Activated effector memory CD4-positive, alpha-beta T cell treated with anti-CD3 and anti-CD28 coated beads, Interleukin-2, amount 50 U/mL, for 16 hours (primary cell): ENCODE data around the gene C20orf202.
"Not testable (repeated sequence)": the region's sequence is repeated elsewhere in the genome, so short reads cannot be mapped to it uniquely, and the experiment has no call there.

ENCODE experiments used
- DNase-seq: peaks from one replicate; pipeline ENCODE4 v3.0.0-alpha.2; 2020

C20orf202 gene

DNA sequence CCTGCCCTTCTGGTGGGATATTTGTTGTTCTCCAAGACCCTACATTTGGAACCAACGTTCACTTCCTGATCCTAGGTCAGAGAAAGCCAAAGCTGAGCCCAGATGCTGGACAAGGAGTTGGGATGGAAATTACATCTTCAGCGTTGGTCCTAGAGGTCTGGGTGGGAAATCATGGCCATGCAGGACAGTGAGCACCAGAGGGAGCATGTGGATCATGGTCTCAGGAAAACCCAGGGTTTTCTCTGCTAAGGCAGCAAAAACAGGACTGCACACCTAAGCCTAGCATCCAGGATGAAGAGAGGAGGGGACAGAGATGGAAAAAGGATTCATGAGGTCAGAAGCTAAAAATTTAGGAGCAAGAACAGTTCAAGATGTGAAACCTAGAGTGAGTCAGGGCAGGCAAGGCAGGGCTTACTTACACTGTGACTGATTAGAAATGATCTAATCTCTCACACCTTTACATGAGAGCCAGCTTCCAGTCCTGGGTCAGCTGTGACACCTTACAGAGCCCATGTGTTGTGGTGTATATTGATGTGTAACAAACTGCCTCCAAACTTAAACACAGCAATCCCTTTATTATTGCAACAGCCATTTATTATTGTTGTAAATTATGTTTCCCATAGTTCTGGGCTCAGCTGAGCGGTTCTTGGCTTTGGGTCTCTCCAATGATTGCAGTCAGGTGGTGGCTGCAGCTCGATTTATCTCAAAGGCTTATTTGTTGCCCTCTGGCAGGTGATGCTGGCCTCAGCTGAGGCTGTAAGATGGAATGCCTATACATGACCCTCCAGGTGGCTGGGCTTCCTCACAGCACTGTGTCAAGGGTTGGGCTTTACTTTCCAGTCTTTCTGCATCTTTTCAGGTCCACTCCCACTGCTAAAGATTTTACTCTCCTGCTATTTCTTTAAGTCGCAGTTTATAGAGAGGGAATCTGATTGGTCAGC is 6.5 kb downstream of the C20orf202 start:
- no peak for DNase-seq

DNA sequence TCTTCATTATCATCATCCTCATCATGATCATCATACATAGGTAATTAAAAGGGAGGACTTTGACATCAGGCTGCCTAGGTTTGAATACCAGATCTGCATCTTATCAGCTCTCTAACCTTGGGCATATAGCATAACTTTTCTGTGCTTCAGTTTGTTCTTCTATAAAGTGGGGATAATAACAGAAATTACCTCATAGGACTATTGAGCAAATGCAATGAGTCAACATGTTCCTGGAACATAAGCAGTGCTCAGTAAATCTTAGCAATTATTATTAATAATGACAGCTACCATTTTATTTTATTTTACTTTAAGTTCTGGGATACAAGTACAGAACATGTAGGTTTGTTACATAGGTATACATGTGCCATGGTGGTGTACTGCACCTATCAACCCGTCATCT is 7.2 kb downstream of the C20orf202 start:
- no peak for DNase-seq

DNA sequence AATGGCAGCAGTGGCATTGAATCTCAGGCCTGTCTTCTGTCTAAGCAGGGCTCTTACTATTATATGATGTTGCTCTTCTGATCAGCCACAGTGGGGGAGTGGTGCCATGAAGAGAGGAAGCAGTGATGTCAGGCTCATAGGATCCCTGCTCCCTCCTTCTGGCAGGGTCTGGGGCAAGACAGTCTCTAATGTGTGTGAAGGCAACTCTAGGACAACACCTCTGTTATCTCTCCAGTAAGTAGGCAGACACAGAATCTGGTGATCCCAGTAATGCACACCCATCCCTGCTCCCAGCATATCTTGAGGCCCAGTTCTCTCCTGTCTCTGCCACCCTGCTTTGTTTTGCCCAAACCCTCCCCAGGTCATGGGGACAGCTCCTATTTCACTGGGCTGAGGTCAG is 8.8 kb downstream of the C20orf202 start:
- no peak for DNase-seq

DNA sequence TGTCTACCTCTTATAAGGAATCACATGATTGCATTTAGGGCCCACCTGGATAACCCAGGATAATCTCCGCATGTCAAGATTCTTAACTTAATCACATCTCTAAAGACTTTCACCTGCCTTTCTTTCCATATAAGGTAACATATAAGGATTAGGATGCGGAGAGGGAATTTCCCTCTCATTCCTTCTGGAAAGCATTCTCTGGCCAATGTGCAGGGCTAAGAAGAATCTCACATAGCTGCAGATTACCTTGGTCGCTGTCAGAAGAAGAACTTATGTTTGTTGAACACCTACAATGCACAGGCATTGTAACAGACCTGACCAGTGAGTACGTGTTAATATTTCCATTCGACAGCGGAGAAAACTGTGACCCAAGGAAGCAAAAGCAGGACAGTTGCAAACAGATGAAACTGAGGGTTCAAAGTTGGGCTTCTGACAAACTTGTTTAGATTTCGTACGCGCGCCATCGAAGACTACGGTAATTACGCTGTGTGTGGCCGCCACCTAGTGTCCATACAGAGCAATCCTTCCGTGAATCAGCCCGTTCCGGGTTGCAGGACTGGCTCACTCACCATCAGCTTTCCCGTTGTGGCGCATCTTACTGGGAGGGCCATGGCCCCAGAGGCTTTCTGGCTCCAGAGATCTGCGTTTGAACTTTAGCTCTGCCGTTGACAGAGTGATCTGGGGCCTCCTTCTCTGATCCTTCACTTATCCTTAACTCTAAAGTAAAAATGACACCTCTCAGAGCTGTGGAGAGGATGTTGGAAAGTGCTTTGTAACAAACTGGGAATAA is 9.5 kb downstream of the C20orf202 start:
- DNase-seq: peak; percentile 86

DNA sequence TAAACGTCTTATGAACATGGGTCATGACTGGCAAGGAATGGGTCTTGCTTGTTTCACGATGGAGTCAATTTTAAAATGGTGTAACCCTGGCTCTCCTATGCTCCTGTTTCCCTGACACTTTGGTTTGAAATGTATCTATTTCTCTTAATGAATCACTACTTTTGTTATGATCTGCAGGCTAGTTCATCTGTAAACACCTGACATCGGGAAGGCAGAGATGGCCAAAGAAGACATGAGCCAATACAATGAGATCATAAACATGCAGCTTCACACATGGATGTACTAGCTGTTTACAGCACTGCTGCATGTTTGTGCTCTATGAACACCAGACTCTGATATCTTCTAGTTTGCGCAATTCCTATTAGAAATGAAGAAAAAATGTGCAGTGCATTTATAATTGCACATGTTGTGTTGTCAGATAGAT is 11.6 kb downstream of the C20orf202 start:
- DNase-seq: no peak

DNA sequence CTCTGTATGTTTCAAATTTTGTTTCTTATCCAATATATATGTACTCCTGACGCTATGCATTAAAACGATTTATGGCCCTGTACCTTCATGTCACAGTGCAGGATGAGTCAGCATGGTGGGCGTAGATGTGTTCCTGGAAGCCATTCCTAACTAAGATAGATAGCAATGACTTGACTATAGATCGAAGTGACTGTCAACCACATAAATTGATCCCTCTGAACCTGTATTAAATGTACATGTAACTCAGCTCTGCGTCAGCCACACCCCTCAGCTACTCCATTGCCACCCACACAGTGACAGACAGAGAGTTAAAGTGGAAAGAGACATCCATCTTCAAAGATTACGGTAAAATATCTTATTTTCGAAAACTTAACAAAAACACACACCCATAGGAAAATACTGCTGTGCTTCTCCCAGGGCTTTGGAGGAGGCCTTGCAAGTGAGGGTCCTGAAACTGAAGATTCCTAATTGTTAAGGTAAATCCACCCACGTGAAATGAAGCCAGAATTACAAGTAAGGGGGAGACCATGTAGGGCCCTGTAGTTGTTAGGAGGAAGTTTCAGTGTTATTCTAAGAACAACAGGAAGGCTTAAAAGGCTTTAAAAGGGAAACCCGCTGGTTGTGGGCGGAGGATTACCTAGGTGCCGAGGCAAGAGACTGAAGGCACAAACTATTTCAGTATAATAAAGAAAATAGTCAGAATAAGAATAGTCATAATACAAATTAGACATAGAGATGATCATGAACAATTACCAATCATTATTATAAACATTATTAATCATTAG is 12.3 kb downstream of the C20orf202 start:
- peak; percentile 77 for DNase-seq

DNA sequence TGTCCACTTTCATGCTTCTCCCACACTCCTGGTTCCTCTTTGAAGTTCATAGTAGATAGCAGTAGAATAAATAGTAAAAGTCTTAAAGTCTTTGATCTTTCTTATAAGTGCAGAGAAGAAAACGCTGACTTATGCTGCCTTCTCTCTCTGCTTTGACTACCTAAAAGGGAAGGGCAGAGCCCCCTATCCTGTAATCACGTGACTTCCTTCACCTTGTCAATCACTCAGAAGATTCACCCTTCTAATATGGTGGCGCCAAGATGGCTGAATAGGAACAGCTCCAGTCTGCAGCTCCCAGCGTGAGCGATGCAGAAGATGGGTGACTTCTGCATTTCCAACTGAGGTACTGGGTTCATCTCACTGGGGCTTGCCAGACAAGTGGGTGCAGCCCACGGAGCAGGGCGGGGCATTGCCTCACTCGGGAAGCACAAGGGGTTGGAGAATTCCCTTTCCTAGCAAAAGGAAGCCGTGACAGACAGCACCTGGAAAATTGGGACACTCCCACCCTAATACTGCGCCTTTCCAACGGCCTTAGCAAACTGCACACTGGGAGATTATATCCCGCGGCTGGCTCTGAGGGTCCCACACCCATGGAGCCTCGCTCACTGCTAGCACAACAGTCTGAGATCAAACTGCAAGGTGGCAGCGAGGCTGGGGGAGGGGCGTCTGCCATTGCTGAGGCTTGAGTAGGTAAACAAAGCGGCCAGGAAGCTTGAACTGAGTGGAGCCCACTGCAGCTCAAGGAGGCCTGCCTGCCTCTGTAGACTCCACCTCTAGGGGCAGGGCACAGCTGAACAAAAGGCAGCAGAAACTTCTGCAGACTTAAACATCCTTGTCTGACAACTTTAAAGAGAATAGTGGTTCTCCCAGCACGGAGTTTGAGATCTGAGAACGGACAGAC is 13.5 kb downstream of the C20orf202 start:
- DNase-seq: not testable (repeated sequence)

DNA sequence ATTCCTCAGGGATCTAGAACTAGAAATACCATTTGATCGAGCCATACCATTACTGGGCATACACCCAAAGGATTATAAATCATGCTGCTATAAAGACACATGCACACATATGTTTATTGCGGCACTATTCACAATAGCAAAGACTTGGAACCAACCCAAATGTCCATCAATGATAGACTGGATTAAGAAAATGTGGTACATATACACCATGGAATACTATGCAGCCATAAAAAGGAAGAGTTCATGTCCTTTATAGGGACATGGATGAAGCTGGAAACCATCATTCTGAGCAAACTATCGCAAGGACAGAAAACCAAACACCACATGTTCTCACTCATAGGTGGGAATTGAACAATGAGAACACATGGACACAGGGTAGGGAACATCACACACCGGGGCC is 19.5 kb downstream of the C20orf202 start:
- DNase-seq: not testable (repeated sequence)

DNA sequence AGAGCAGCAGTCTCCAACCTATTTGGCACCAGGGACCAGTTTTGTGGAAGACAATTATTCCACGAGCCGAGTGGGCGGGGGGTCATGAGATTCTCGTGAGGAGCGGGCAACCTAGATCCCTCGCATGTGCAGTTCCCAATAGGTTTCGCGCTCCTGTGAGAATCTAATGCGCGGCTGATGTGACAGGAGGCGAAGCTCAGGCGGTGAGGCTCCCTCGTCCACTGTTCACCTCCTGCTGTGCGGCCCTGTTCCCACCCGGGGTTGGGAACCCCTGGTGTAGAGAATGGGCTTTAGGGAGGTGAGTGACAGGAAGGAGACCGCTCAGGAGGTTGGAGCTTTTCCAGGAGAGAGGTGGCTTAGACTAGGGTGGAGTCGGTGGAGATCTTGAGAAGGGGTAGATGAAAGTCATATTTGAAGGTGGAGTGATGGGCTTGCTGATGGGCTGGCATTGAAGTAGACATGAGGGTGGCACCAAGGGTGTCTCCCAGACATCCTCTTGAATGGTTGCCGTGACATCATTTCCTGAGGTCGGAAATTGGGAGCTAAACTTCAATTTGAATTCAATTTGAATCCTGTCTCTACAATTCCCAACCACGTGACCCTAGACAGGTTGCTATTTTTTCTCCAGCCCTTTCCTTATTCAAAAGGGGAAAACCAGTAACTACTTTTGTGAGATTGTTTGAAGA is 21.1 kb downstream of the C20orf202 start:
- no peak for DNase-seq

DNA sequence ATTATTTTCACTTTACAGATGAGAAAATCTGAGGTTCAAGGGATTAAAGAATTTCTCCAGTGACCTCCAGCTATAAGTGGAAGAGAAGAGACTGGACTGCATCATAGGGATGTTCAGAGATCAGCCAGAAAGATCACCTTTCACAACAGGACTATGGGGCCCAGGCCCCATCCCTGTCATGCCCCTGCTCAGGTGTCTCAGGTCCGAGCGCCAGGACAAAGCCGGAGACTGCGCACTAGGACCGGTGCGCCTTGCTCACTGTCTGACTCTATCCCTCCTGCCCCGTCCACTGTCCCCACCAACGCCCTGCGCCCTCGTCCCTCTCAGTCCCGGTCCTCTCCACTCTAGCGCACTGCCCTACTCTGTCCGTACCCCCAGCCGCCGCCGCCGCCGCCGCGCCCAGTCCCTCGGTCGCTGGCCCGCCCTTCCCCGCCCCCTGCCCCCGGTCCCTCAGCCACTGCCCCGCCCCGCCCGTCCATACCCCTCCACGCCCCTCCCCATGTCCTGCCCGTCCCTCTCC is 22.1 kb downstream of the C20orf202 start:
- DNase-seq: no peak

DNA sequence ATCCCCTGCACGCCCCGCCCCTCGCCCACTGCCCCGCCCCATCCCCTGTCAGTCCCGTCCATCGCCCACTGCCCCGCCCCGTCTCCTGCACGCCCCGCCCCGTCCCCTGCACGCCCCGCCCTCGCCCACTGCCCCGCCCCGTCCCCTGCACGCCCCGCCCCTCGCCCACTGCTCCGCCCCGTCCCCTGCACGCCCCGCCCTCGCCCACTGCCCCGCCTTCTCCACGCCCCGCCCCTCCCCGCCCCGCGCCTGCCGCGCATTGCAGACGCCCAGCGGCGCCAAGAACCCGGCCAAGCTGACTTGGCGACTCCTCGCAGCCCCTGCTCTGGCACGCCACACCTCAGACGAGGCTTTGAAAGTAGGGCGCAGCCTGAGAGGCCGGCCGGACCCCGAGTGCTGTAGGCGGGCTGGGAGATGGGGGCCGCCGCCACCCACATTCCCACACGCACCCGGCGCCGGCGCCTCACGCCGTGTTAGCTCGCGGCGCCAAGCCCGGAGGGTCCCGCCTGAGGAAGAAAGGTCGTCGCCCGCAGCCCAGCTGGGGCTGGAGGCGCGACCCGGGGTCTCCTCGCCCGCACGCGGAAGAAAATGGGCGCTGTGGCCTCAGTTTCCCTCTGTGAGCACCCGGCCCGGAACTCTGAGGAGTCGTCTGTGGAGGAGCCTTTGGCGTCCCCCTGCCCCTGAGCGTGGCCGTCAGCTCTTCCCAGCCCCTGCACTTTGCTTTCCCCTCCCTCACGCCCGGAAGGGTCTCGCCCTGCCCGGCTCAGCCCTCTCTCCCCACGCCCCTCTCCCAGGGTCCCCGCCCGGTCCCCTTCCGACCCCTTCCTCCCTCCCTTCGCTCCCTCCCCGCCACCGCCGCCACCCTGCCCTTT is 22.8 kb downstream of the C20orf202 start, which contains the start of gene RAD21L1:
Gene RAD21L1, plus strand, starts transcription at position 262 of the 872 bp plus-strand sequence. CDS start 2,410 bp downstream, outside the sequence.
- peak; percentile 92 for DNase-seq

DNA sequence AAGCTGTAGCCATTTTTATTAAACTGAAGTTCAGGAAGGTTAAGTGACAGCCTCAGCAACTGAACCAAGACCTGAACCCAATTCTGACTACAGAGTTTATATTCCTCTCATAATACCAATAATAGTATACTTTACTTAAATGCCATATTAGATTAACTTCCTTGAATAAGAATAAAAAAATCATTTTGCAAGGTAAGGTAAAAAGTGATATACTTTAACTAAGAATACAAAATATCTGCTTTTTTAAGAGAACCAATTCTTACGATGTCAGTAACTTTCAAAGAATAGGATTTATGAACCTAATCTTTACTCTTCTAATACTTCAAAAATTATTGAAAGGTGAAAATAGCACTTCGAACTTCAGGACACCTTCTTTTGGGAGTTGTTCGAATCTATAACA is 26.3 kb downstream of the C20orf202 start:
- no peak for DNase-seq

DNA sequence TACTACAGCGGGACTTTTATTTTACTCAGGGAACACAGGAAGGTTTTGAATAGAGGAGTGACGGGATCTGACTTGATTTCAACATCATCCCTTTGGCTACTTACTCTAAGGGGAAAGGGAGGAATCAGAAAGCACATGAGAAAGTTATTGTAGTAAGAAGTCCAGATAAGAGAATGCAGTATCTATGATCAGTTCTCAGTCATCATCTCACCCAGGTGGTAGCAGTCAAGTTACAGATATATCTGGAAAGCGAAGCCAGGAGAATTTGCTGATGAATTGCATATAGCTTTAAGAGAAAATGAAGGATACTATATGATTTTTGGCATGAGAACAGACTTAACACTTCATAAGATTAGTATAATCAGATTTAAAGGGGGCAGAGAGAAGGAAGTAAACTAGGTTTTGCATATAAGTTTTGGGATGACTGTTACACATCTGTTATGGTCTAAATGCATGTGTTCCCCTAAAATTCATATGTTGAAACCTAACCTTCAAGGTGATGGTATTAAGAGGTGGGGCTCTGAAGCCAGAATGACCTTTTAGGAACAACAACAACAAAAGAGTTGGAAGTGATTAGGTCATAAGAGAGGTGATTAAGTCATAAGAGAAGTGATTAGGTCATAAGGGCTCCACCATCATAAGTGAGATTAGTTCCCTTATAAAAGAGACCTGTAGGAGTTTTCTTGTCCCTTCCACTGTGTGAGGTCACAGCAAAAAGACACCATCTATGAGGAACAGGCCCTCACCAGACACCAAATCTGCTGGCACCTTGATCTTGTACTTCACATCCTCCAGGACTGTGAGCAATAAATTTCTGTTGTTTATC is 29.2 kb downstream of the C20orf202 start:
- no peak for DNase-seq

DNA sequence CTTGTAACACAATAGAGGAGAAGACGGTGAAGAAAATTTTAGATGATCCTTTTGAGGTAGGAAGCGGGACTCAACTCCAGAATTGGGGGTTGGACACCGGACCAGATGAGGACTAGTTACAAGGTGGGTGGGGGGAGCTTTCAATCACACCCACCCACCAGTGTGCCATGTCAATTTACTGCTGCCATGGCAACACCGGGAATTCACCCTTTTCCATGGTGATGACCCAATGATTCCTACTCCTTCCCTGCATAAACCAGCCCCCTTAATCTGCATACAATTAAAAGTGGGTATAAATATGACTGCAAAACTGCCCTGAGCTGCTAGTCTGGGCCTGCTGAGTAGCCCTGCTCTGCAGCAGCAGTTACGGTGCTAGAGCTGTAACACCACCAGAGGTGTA is 37.3 kb downstream of the C20orf202 start:
- no peak for DNase-seq

DNA sequence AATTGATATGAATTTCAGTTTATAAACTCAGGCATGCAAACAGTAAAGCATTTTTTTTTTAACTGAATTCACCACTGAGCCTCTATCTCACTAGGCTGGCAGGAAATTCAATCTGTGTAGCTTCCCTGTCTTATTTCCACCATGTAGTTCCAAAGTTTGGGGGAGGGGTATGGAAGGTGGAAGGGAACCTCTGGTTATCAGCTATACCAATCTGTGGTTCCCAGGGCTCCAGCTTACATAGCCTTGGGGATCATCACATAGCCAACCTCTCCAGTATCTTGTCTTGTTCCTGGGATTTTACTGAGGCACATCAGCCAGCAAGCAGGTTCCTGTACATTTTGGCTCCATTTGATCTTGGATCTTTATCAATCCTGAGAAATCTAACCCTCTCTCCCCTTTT is 38.2 kb downstream of the C20orf202 start:
- no peak for DNase-seq

DNA sequence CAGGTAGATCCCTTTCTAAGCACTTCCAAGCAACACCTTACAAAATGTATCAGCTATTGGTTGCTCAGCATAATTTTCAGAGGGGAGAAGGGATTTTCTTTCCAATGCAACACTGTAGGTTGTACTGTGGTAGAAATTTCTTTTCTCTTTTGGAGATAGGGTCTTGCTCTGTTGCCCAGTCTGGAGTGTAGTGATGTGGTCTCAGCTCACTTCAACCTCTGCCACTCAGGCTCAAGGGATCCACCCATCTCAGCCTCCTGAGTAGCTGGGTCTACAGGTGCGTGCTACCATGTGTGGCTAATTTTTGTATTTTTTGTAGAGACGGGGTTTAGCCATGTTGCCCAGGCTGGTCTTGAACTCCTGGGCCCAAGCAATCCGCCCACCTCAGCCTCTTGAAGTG is 38.8 kb downstream of the C20orf202 start:
- no peak for DNase-seq

DNA sequence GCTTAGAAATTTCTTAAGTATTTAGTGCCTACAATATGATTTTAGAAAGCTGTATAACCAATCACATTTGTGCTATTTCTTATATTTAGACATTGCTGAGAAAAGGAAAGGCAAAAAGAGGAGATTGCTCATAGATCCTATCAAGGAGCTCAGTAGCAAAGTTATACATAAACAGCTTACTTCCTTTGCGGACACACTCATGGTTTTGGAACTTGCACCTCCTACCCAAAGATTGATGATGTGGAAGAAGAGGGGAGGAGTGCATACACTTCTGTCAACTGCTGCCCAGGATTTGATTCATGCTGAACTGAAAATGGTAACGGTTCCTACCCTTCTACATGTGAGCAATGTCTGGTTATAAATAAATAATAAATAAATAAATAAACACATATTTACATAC is 39.3 kb downstream of the C20orf202 start:
- DNase-seq: no peak

DNA sequence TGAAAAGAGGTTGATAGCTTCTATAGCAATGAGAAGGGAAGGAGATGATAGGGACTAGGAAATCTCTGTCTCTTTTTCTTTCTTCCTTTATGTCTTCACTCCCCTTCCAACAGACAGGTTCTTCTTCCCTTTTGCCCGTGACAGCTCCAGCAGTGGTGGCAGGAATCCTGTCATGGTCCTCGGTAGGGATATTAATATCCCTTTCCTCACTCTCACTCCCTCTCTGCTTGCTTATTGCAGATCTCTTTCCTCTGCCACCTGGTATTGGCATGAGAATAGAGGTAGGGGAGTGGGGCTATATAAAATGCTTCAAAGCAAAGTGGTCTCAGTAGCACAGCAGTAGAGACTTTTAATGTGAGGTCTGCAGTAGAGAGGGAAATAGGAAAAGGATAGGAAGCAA is 42.3 kb downstream of the C20orf202 start:
- DNase-seq: no peak

DNA sequence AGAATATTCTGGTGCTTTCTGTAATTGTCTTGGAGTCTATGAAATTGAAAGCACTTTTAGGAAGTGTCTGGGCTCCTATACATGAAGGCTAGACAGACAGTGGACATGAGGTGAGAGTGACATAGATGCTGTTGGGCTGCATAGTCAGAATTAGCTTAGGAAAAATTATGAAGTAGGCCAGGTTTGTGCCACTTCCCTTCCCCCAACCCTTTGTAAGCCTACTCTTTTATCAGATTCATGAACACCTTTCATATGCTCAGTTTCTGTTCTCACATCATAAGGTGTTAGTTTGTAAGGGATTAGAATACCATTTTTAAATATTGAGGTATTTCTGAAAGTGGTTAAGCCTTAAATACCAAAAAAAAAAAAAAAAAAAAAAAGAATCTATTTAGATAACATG is 44.4 kb downstream of the C20orf202 start:
- no peak for DNase-seq
